GM12873 (cell line): ENCODE measurements around the gene SMR3A.

Source experiments
- CTCF ChIP-seq: IDR thresholded peaks from 2 replicates; pipeline ENCODE4 v1.5.1; 2012; ENCODE audit warnings: low read depth, mild to moderate bottlenecking, moderate library complexity, low read length, control low read depth; ENCODE audit not compliant: insufficient read depth; ENCODE audit errors: missing control alignments

SMR3A gene

DNA sequence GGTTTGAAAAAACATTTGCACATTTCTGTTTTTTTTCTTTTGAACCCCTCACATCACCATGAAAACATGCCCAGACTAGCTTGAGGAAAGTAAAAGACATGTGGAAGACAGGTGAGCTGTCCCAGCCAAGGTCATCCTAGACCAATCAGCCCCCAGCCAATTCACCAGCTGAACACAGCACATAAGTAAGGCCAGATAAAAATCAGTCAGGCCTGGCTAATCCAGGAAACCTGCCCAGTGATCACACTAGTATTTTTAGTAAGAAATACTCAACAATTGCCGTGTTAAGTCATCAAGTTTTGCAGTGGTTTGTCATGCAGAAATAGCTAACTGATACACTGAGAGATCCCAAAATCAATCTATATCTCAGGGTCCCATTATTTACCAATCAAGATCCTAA is 4.4 kb upstream of the SMR3A start:
- TF ChIP-seq CTCF = no peak

DNA sequence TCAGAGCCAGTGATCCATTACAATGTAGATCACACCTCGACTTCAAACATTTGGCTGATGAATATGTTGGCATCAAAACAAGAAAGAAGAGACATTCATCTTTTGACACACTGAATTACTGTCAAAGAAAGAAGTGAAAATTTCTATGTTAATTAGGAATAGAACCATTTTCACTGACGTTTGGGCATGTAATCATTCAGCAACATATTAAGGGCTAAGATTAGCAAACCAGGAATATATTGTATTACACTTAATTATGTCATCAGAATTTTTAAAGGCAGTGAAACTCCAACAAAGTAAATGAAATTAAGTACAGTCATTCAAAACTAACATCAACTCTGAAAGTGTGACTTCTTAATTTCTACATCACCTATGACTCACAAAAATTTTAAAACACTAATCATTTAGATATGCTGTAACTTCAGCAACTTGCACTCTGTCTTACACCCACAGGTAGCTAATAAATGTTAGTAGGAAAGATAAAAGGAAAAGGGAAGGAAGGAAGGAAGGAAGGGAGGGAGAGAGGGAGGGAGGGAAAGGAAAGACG is 1.4 kb upstream of the SMR3A start:
- TF ChIP-seq CTCF = no peak

DNA sequence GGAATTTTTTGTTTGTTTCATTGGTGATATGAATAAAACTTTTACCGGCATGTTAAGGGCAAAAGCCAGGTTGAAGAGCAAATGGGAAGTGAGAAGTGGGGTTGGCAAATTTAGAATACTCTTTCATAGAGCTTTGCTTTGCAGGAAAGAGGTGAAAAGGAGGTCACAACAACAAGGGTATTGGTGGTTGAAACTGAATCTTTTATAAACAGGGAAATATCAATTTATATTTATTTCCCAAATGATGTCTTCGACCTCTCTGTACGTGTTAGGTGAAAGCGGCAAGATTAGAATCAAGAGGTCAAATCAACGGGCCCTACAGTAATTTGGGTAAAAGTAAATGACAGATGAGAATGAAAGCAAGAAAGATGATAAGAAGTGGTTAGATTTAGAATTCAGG is 3.4 kb downstream of the SMR3A start:
- TF ChIP-seq CTCF = no peak

GRCh38 chr4:70365479-70365878 is 4.9 kb downstream of the SMR3A start:
- no peak for TF ChIP-seq CTCF

DNA sequence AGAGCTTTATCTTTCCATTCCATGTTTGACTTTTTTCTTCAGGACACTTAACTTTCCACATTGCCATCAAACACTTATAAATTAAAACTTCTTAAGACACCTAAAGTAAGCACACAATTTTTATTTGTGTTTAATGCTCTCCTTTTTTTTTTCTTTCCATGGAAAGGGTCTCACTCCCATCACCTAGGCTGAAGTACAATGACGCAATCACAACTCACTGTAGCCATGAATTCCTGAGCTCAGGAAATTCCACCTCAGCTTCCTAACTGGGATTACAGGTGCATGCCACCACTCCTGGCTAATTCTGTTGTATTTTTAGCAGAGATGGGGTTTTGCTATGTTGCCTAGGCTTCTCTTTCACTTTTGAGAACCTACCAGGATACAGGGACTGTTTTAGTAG is 7.3 kb downstream of the SMR3A start:
- no peak for TF ChIP-seq CTCF

- no peak for TF ChIP-seq CTCF
Observed at GRCh38 chr4:70371987-70372386, 11.4 kb downstream of the SMR3A start.

- no peak for TF ChIP-seq CTCF
Observed at GRCh38 chr4:70372760-70373159, 12.2 kb downstream of the SMR3A start.

DNA sequence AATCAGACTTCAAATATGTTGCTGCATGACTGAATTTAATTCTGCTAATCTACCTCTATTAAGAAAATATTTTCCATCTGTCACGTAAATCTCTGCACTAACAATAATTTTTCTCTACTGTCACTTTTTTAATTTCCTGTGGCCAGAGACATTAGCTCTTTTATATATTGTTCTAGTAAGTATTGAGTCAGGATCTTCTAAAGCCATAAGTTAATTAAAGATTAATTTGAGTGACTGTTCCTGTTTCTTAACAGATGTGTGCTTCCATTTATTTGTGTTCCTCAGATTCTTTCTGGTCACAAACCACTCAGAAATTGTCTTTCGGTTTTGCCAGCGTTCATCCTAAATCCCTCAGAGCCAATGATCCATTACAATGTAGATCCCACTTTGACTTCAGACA is 20.0 kb downstream of the SMR3A start:
- no peak for TF ChIP-seq CTCF
